ENCODE measurements around the gene SLC4A11.

SLC4A11 gene

DNA sequence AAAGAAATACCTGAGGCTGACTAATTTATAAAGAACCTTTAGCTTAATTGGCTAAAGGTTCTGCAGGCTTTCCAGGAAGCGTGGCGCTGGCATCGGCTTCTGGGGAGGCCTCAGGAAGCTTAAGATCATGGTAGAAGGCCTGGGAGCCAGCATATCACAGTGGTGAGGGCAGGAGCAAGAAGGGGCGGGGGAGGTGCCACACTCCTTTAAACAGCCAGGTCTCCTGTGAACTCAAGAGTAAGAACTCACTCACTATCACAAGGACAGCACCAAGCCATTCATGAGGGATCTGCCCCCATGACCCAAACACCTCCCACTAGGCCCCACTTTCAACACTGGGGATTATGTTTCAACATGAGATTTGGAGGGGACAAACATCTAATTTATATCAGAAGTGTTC lies 34.4 kb upstream of the SLC4A11 start:
- Histone ChIP-seq H3K27ac (ENCODE audit: low read length) (no peak overlapping the region), H3K27me3 (ENCODE audit: low read depth, low read length) (no peaks in the 10 kb centered on the region), H3K4me3 (ENCODE audit: low read depth in 1 of 2, low read length in 2 of 2) (no peak overlapping the region), H3K4me1 (ENCODE audit: control insufficient read depth in 1 of 2, insufficient read depth in 2 of 2, low read length in 2 of 2) (no peaks in the 10 kb centered on the region), H3K9me3 (ENCODE audit: control insufficient read depth in 1 of 2, low read length in 2 of 2) (no peaks in the 10 kb centered on the region), H3K36me3 (ENCODE audit: control insufficient read depth in 1 of 2, insufficient read depth in 2 of 2, low read length in 2 of 2) (peaks cover 37 to 73% of the 10 kb centered on the region in 2 donors)

DNA sequence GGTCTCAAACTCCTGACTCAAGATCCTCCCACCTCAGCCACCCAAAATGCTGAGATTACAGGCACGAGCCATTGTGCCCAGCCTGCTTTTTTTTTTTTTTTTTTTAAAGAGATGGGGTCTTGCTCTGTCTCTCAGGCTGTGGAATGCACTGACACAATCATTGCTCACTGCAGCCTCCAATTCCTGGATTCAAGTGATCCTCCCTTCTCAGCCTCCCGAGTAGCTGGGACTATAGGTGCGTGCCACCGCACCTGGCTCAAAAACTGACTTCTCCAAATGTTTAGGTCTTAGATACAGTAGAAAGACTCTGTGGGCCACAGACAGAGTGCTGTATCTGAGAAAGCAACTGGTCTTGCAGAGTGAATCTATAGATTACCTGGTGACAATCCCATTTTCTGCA lies 31.1 kb upstream of the SLC4A11 start:
- Histone ChIP-seq H3K4me1 (ENCODE audit: control insufficient read depth in 1 of 2, insufficient read depth in 2 of 2, low read length in 2 of 2) (no peaks in the 10 kb centered on the region), H3K27ac (ENCODE audit: low read length) (no peak overlapping the region), H3K27me3 (ENCODE audit: low read depth, low read length) (no peaks in the 10 kb centered on the region), H3K36me3 (ENCODE audit: control insufficient read depth in 1 of 2, insufficient read depth in 2 of 2, low read length in 2 of 2) (peaks cover 28 to 49% of the 10 kb centered on the region in 2 donors), H3K4me3 (ENCODE audit: low read depth in 1 of 2, low read length in 2 of 2) (no peak overlapping the region), H3K9me3 (ENCODE audit: control insufficient read depth in 1 of 2, low read length in 2 of 2) (no peaks in the 10 kb centered on the region)

DNA sequence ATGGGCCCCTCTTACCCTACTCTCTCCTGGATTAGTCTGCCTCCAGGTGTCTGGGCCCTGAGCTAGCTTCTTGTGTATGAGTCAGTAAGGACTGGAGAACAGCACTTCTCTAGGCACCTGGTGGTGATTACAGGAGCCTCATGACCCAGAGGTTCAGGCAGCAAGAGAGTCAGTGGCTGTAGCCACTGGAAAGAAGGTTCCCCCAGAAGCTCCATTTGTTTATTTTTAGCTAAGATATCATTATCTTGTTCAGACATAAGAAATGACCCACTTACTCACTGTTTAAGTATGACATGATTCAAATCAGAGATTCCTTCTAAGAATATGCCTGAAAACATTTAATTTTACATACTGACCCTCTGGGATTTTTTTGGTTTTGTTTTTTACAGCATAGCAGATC lies 23.6 kb upstream of the SLC4A11 start:
- H3K36me3 ChIP-seq (ENCODE audit: control insufficient read depth in 1 of 2, insufficient read depth in 2 of 2, low read length in 2 of 2) = peaks cover 39 to 69% of the 10 kb centered on the region in 2 donors

DNA sequence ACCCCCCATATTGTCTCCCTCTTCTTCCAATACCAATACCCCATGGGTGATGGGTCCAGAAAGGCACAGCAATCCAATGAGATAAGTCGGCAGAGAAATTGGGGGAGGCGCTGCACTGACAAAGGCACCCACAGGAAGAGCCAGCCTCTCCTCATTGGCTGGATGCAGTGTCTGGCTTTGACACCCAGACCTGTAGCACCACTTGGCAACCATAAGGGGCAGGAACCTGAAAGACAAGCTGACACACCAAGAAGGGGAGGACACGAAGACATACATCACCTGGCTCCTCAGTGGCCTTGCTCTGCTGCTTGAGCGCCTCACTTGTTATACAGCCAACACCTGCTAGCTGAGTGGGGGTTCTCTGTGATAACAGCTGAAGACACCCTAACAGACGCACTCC lies 19.4 kb upstream of the SLC4A11 start:
- H3K4me1 ChIP-seq (ENCODE audit: control insufficient read depth in 1 of 2, insufficient read depth in 2 of 2, low read length in 2 of 2) = no peaks in the 10 kb centered on the region
- H3K27ac ChIP-seq (ENCODE audit: low read length) = no peak overlapping the region
- no peaks in the 10 kb centered on the region for H3K9me3 ChIP-seq (ENCODE audit: control insufficient read depth in 1 of 2, low read length in 2 of 2)
- H3K36me3 ChIP-seq (ENCODE audit: control insufficient read depth in 1 of 2, insufficient read depth in 2 of 2, low read length in 2 of 2) = peaks cover 48 to 80% of the 10 kb centered on the region in 2 donors
- no peaks in the 10 kb centered on the region for H3K27me3 ChIP-seq (ENCODE audit: low read depth, low read length)
- no peak overlapping the region for H3K4me3 ChIP-seq (ENCODE audit: low read depth in 1 of 2, low read length in 2 of 2)

More for the DNA sequence above, 23.6 kb upstream of the SLC4A11 start:
- Histone ChIP-seq H3K27ac (ENCODE audit: low read length) (no peak overlapping the region), H3K9me3 (ENCODE audit: control insufficient read depth in 1 of 2, low read length in 2 of 2) (no peaks in the 10 kb centered on the region), H3K27me3 (ENCODE audit: low read depth, low read length) (no peaks in the 10 kb centered on the region), H3K4me3 (ENCODE audit: low read depth in 1 of 2, low read length in 2 of 2) (no peak overlapping the region), H3K4me1 (ENCODE audit: control insufficient read depth in 1 of 2, insufficient read depth in 2 of 2, low read length in 2 of 2) (no peaks in the 10 kb centered on the region)

DNA sequence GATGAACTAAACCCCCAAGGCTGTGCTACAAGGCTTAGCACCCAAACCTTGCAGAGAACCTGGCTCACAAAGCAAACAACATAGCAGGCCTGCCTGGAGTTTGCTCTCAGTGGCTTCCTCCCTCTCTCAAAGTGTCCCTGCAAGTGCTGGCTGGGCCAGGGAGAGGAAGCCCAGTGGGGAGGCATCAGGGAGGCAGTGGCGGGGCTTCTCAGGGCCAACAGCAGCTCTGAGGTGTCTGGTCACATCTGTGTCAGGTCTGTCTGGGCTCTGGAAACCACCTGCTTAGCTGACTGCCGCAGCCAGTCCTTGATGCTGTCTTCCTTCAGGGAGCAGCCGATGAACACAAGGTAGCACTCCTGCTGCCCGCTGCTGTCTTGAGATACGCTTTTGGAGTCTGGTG lies 16.7 kb upstream of the SLC4A11 start:
- Histone ChIP-seq H3K4me3 (ENCODE audit: low read depth in 1 of 2, low read length in 2 of 2) (no peak overlapping the region), H3K27me3 (ENCODE audit: low read depth, low read length) (no peaks in the 10 kb centered on the region), H3K36me3 (ENCODE audit: control insufficient read depth in 1 of 2, insufficient read depth in 2 of 2, low read length in 2 of 2) (peaks cover 46 to 83% of the 10 kb centered on the region in 2 donors), H3K9me3 (ENCODE audit: control insufficient read depth in 1 of 2, low read length in 2 of 2) (no peaks in the 10 kb centered on the region), H3K27ac (ENCODE audit: low read length) (no peak overlapping the region), H3K4me1 (ENCODE audit: control insufficient read depth in 1 of 2, insufficient read depth in 2 of 2, low read length in 2 of 2) (peaks cover 0 to 7% of the 10 kb centered on the region in 2 donors)

DNA sequence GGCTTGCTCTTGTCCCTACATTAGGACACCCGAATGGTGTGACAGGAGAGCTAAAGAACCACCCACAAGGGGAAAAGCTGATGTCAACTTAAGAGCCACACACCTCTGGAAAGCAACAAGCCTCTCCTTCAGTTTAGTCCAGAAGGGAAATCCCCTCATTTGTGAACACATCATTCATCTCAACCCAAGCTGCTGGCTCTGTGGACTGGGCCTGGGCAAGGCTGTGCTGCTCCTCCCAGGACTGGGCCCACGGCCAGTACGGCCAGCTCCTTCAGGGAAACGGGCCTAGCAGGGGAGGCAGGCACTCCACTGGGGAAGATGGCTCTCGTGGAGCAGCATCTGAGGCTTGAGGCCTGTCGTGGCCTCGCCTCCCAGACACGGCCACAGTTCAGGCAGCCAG lies 12.8 kb upstream of the SLC4A11 start:
- H3K9me3 ChIP-seq (ENCODE audit: control insufficient read depth in 1 of 2, low read length in 2 of 2) = no peaks in the 10 kb centered on the region
- peaks cover 36 to 55% of the 10 kb centered on the region in 2 donors for H3K36me3 ChIP-seq (ENCODE audit: control insufficient read depth in 1 of 2, insufficient read depth in 2 of 2, low read length in 2 of 2)
- no peak overlapping the region for H3K27ac ChIP-seq (ENCODE audit: low read length)
- H3K4me3 ChIP-seq (ENCODE audit: low read depth in 1 of 2, low read length in 2 of 2) = no peak overlapping the region
- no peaks in the 10 kb centered on the region for H3K27me3 ChIP-seq (ENCODE audit: low read depth, low read length)
- peaks cover 0 to 15% of the 10 kb centered on the region in 2 donors for H3K4me1 ChIP-seq (ENCODE audit: control insufficient read depth in 1 of 2, insufficient read depth in 2 of 2, low read length in 2 of 2)

DNA sequence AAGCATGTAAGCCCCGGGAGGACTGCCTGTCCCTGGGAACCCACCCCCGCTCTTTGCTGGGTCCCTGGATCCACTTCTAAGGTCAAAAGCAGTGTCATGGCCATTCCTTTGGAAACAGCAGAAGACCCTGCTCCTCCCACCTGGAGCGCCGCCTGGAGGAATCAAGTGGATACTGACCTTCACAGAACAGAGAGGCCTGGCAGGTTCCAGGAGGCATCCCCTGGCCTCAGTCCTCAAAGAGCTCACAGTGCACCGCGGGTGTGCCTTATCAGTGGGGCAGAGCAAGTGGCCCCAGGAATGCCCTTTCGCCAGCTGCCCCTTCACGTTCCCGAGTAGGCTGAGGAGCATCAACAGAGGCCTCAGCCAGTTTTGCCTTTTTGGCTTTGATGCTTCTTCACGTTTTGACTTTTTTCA lies 11.1 kb upstream of the SLC4A11 start:
- H3K9me3 ChIP-seq (ENCODE audit: control insufficient read depth in 1 of 2, low read length in 2 of 2) = no peaks in the 10 kb centered on the region
- H3K36me3 ChIP-seq (ENCODE audit: control insufficient read depth in 1 of 2, insufficient read depth in 2 of 2, low read length in 2 of 2) = peaks cover 20 to 38% of the 10 kb centered on the region in 2 donors
- no peaks in the 10 kb centered on the region for H3K27me3 ChIP-seq (ENCODE audit: low read depth, low read length)

DNA sequence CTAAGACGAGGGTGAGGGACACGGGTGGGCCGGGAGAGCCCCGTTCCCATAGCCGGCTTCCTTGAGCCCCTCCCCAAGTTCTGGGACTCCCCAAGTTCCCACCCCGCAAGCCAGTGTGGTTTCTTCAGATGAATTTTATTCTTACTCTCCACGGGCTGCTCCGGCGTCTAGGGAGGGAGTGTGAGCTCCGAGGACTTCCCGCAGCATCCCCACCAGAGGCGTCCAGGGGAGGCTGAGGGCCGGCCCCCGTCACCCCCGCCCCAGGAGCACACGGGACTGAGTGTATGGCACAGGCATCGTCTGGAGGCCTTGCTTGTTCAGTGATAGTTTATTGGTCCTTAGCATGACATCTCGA lies 10.0 kb upstream of the SLC4A11 start:
- no peaks in the 10 kb centered on the region for H3K9me3 ChIP-seq (ENCODE audit: control insufficient read depth in 1 of 2, low read length in 2 of 2)
- H3K4me3 ChIP-seq (ENCODE audit: low read depth in 1 of 2, low read length in 2 of 2) = peak overlapping the region in 1 of 2 donors; percentile 29
- H3K4me1 ChIP-seq (ENCODE audit: control insufficient read depth in 1 of 2, insufficient read depth in 2 of 2, low read length in 2 of 2) = peaks cover 0 to 15% of the 10 kb centered on the region in 2 donors
- H3K27ac ChIP-seq (ENCODE audit: low read length) = no peak overlapping the region
- H3K27me3 ChIP-seq (ENCODE audit: low read depth, low read length) = no peaks in the 10 kb centered on the region
- H3K36me3 ChIP-seq (ENCODE audit: control insufficient read depth in 1 of 2, insufficient read depth in 2 of 2, low read length in 2 of 2) = peaks cover 12 to 28% of the 10 kb centered on the region in 2 donors

More for the DNA sequence above, 11.1 kb upstream of the SLC4A11 start:
- Histone ChIP-seq H3K27ac (ENCODE audit: low read length) (no peak overlapping the region), H3K4me1 (ENCODE audit: control insufficient read depth in 1 of 2, insufficient read depth in 2 of 2, low read length in 2 of 2) (peaks cover 0 to 15% of the 10 kb centered on the region in 2 donors), H3K4me3 (ENCODE audit: low read depth in 1 of 2, low read length in 2 of 2) (no peak overlapping the region)

DNA sequence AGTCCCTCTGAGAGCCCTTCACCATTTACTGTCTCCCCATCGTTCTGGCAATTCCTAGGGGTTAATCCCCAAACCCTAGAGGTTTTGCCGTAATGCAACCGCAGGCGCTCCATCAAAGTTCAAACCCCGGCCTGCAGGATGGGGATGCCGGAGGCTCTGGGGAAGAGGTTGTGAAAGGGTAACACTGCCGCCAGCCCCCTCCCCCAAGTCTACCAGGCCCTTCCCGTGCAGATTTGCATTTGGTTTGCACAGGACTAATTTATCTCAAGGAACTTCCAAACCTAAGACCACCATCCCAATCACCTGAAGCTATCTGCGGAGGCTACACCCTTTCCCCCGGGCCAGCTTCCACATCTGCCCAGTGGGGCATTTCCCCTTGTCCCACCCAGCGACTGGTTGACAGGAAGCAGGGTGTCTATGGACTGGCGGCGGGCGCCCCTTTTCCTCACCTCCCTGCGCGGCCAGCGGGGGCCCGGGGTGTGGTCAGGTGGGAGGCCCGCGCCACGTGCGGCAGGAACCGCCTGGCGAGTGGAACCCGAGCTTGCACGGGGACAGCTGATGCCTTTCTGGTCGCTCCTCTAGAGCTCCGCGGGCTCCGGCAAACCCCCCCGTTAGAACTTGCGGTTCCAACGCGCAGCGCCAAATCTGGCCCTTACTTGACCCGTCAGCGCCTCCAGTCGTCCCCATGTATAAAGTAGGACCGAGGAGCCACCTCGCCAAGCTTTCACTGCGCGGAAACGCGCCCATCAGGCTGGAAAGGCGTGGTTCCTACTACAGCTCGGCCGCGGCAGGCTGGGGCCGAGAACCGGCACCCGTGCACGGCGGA lies 9.4 kb upstream of the SLC4A11 start:
- Histone ChIP-seq H3K9me3 (ENCODE audit: control insufficient read depth in 1 of 2, low read length in 2 of 2) (no peaks in the 10 kb centered on the region), H3K36me3 (ENCODE audit: control insufficient read depth in 1 of 2, insufficient read depth in 2 of 2, low read length in 2 of 2) (peaks cover 12 to 23% of the 10 kb centered on the region in 2 donors), H3K4me1 (ENCODE audit: control insufficient read depth in 1 of 2, insufficient read depth in 2 of 2, low read length in 2 of 2) (peaks cover 0 to 15% of the 10 kb centered on the region in 2 donors), H3K27ac (ENCODE audit: low read length) (no peak overlapping the region), H3K4me3 (ENCODE audit: low read depth in 1 of 2, low read length in 2 of 2) (peak overlapping the region in 1 of 2 donors; percentile 29), H3K27me3 (ENCODE audit: low read depth, low read length) (no peaks in the 10 kb centered on the region)

DNA sequence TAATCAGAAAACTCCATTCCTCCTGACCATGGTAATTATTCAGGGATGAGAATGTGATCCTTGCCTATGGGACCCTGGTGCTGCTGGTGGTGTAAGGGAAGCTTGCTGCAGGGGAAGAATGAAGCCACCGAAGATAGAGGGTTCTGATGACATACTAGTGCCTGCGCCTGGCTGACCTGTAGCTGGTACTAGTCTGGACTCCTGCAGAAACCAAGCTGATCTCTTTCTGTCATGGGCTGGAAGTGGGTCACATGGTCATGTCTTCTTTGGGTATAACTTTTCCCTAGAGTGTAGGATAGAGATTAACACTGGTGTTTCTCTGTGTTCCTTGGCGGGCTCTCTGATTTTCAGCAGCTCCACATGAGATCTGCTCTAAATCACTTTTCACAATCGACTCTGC lies 8.6 kb upstream of the SLC4A11 start:
- no peak overlapping the region for H3K4me3 ChIP-seq (ENCODE audit: low read depth in 1 of 2, low read length in 2 of 2)
- H3K9me3 ChIP-seq (ENCODE audit: control insufficient read depth in 1 of 2, low read length in 2 of 2) = no peaks in the 10 kb centered on the region
- peaks cover 0 to 15% of the 10 kb centered on the region in 2 donors for H3K4me1 ChIP-seq (ENCODE audit: control insufficient read depth in 1 of 2, insufficient read depth in 2 of 2, low read length in 2 of 2)
- H3K27me3 ChIP-seq (ENCODE audit: low read depth, low read length) = no peaks in the 10 kb centered on the region
- H3K36me3 ChIP-seq (ENCODE audit: control insufficient read depth in 1 of 2, insufficient read depth in 2 of 2, low read length in 2 of 2) = peaks cover 9 to 16% of the 10 kb centered on the region in 2 donors
- no peak overlapping the region for H3K27ac ChIP-seq (ENCODE audit: low read length)

DNA sequence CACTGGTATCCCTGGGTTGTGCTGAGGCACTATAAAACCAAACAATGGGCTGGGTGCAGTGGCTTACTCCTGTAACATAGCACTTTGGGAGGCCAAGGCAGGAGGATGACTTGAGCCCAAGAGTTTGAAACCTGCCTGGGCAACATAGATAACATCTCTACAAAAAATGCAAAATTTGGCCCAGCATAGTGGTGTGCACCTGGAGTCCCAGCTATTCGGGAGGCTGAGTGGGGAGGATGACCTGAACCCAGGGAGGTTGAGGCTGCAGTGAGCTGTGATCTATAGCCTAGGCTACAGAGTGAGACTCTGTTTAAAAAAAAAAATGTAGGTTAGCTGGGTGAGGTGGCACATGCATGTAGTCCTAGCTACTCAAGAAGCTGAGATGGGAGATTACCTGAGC lies 7.7 kb upstream of the SLC4A11 start:
- Histone ChIP-seq H3K4me3 (ENCODE audit: low read depth in 1 of 2, low read length in 2 of 2) (no peak overlapping the region), H3K36me3 (ENCODE audit: control insufficient read depth in 1 of 2, insufficient read depth in 2 of 2, low read length in 2 of 2) (peaks cover 4 to 7% of the 10 kb centered on the region in 2 donors), H3K4me1 (ENCODE audit: control insufficient read depth in 1 of 2, insufficient read depth in 2 of 2, low read length in 2 of 2) (peaks cover 0 to 10% of the 10 kb centered on the region in 2 donors), H3K27ac (ENCODE audit: low read length) (no peak overlapping the region), H3K27me3 (ENCODE audit: low read depth, low read length) (no peaks in the 10 kb centered on the region), H3K9me3 (ENCODE audit: control insufficient read depth in 1 of 2, low read length in 2 of 2) (no peaks in the 10 kb centered on the region)

DNA sequence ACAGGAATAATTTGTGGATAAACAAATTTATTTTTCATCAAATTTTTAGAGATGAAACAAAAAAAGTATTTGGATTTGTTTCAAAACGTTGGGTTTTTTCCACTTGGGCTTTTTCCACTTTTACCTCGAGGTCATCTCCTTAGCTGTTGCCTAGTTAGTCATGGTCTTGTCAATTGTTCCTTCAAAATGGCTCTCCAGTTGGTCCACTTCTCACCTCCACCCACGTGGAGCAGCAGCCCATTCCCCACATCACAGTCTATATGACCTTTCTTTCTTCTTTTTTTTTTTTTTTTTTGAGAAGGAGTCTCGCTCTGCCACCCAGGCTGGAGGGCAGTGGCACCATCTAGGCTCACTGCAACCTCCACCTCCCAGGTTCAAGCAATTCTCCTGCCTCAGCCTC lies 6.7 kb upstream of the SLC4A11 start:
- no peaks in the 10 kb centered on the region for H3K27me3 ChIP-seq (ENCODE audit: low read depth, low read length)
- no peaks in the 10 kb centered on the region for H3K9me3 ChIP-seq (ENCODE audit: control insufficient read depth in 1 of 2, low read length in 2 of 2)
- H3K27ac ChIP-seq (ENCODE audit: low read length) = no peak overlapping the region
- H3K36me3 ChIP-seq (ENCODE audit: control insufficient read depth in 1 of 2, insufficient read depth in 2 of 2, low read length in 2 of 2) = peaks cover under 1 to 4% of the 10 kb centered on the region in 2 donors
- no peak overlapping the region for H3K4me3 ChIP-seq (ENCODE audit: low read depth in 1 of 2, low read length in 2 of 2)
- H3K4me1 ChIP-seq (ENCODE audit: control insufficient read depth in 1 of 2, insufficient read depth in 2 of 2, low read length in 2 of 2) = peaks cover 0 to 7% of the 10 kb centered on the region in 2 donors
